Thyroid gland (tissue), 4 donors: ENCODE measurements around the gene SPG21. TPM values are rescaled to one million over a fixed set of nuclear protein-coding genes. Genes with fewer than 3 reads are reported as not detected.

Experiments used
- DNase-seq, 2 donors: peaks; one replicate each; pipeline ENCODE4 v3.0.0-alpha.2; 2019
- H3K27ac ChIP-seq, 3 donors: fragments of 200-600 bp; sonication (generic); 1 replicate in 2 of 3; 2 replicates in 1 of 3; pipeline ENCODE4 v1.5.1; 2016 to 2019; ENCODE audit warnings: mild to moderate bottlenecking in 1 of 3, moderate library complexity in 1 of 3
- H3K27me3 ChIP-seq: fragments of 200-600 bp; sonication (generic); one replicate; pipeline ENCODE4 v1.5.1; 2019
- H3K36me3 ChIP-seq, 2 donors: fragments of 200-600 bp; sonication (generic); one replicate each; pipeline ENCODE4 v1.5.1; 2016 to 2019
- H3K4me1 ChIP-seq, 2 donors: fragments of 200-600 bp; sonication (generic); one replicate each; pipeline ENCODE4 v1.5.1; 2017 to 2019
- H3K4me3 ChIP-seq, 3 donors: fragments of 200-600 bp; sonication (generic); replicated peaks in 1 of 3; 1 replicate in 2 of 3; 2 replicates in 1 of 3; pipeline ENCODE4 v1.5.1; 2016; ENCODE audit warnings: mild to moderate bottlenecking in 1 of 3
- H3K9me3 ChIP-seq: fragments of 200-600 bp; sonication (generic); one replicate; pipeline ENCODE4 v1.5.1; 2017
- CTCF ChIP-seq, 6 experiments: fragments of 200-600 bp in 3 of 6; fragments of 450-650 bp in 3 of 6; sonication (generic) in 3 of 6; IDR thresholded peaks; one replicate each; pipeline ENCODE4 v1.5.1; 2016 to 2019; ENCODE audit warnings: antibody characterized with exemption in 6 of 6, mild to moderate bottlenecking in 2 of 6, inconsistent platforms in 1 of 6, moderate library complexity in 1 of 6
- POLR2A ChIP-seq, 2 donors: fragments of 450-650 bp; IDR thresholded peaks; one replicate each; pipeline ENCODE4 v1.6.1; 2017; ENCODE audit warnings: antibody characterized with exemption in 2 of 2, mild to moderate bottlenecking in 2 of 2, moderate library complexity in 1 of 2
- WGBS, 2 donors: methylation state at CpG; one replicate each; pipeline ENCODE4 v1.1.5; 2017; 5-methylcytosine and 5-hydroxymethylcytosine counted together
- intact Hi-C: fragments of 100-400 bp; cut with DNase I; formaldehyde crosslinking; loops from one replicate; pipeline ENCODE4 v1.15.1; 2023
- total RNA-seq, 4 donors: library from RNA; depleted of rRNA; stranded (reverse); fragments of >200 nt; gene quantifications; one replicate each; pipeline ENCODE4 v1.2.3, GENCODE V29; 2016

The SPG21 gene
- total RNA-seq, 4 donors from 2014 or later: 119 to 149 (median 122) TPM

DNA sequence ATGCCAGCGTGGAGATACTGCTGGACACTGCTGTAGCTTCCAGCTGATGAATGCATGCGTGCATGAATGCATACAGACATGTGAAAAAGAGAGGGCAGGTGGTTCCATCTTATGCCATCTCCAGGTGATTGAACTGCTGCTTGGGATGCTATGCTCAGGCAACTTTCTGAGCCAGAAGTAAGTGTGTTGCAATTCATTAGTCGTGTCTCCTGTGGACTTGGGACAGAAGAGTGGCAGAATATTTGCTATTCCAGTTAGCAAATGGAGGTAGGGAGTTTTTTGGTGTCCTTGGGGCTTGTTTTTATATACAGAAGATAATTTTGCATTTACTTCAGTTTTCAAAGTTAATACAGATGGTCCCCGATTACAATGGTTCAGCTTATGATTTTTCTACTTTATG lies 44.8 kb downstream of the SPG21 start:
- H3K36me3 ChIP-seq: no peaks in the 10 kb centered on the region
- TF ChIP-seq CTCF (IDR thresholded peaks at IDR 0.05) (no peak), POLR2A (IDR thresholded peaks at IDR 0.05) (no peak)

GRCh38 chr15:64943512-64944225 lies 46.0 kb downstream of the SPG21 start:
- no peaks in the 10 kb centered on the region for H3K9me3 ChIP-seq
- no peaks in the 10 kb centered on the region for H3K36me3 ChIP-seq
- no peak for DNase-seq
- peaks cover 0 to 2% of the 10 kb centered on the region in 2 donors for H3K4me1 ChIP-seq
- no peaks in the 10 kb centered on the region for H3K27me3 ChIP-seq
- H3K4me3 ChIP-seq: no peak overlapping the region
- no peak overlapping the region for H3K27ac ChIP-seq
- TF ChIP-seq CTCF (IDR thresholded peaks at IDR 0.05): no peak
- no peak for TF ChIP-seq POLR2A (IDR thresholded peaks at IDR 0.05)
- WGBS, 2 donors: 92 to 96% methylated on average over 6 of the region's 6 CpGs
- intact Hi-C loops: no loop called here

More for the DNA sequence above, 44.8 kb downstream of the SPG21 start:
- no peak overlapping the region for H3K27ac ChIP-seq
- peaks cover 5 to 15% of the 10 kb centered on the region in 2 donors for H3K4me1 ChIP-seq
- no peaks in the 10 kb centered on the region for H3K27me3 ChIP-seq
- H3K9me3 ChIP-seq: no peaks in the 10 kb centered on the region
- intact Hi-C loops: no loop called here
- no peak overlapping the region for H3K4me3 ChIP-seq
- WGBS, 2 donors: 66 to 69% methylated on average over 4 of the region's 4 CpGs
- DNase-seq: no peak

DNA sequence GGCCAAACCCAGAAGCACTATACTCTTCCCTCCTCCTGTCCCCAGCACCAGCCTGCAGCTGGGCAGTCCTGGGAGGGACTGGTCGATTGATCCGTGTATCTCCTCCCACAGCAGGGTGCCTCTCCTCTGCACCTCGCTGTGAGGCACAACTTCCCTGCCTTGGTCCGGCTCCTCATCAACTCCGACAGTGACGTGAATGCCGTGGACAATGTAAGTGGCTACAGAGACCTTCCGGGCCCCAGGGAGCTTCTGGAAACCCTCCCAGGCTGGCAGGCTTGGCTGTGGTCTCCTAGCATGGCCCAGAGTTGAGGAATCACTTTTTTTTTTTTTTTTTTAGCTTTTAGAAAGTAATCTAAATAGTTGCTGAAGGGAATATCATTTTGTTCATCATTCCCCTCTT lies 47.4 kb downstream of the SPG21 start:
- H3K9me3 ChIP-seq: no peaks in the 10 kb centered on the region
- H3K36me3 ChIP-seq: no peaks in the 10 kb centered on the region
- WGBS, 2 donors: 80 to 85% methylated on average over 8 of the region's 8 CpGs
- intact Hi-C loops: no loop called here
- no peak overlapping the region for H3K27ac ChIP-seq
- TF ChIP-seq CTCF (IDR thresholded peaks at IDR 0.05) (no peak), POLR2A (IDR thresholded peaks at IDR 0.05) (no peak)
- H3K4me1 ChIP-seq: no peaks in the 10 kb centered on the region
- H3K4me3 ChIP-seq: no peak overlapping the region
- no peak for DNase-seq
- H3K27me3 ChIP-seq: no peaks in the 10 kb centered on the region

- DNase-seq: no peak
- Histone ChIP-seq H3K4me3 (no peak overlapping the region), H3K4me1 (no peaks in the 10 kb centered on the region), H3K36me3 (no peaks in the 10 kb centered on the region), H3K9me3 (no peaks in the 10 kb centered on the region), H3K27me3 (no peaks in the 10 kb centered on the region), H3K27ac (no peak overlapping the region)
- intact Hi-C loops: no loop called here
- TF ChIP-seq POLR2A (IDR thresholded peaks at IDR 0.05): no peak
- no peak for TF ChIP-seq CTCF (IDR thresholded peaks at IDR 0.05)
- 77 to 86% methylated on average over 3 of the region's 3 CpGs for WGBS, 2 donors
These were observed 51.5 kb downstream of the SPG21 start for GRCh38 chr15:64938192-64938591.

GRCh38 chr15:64934023-64934422 lies 55.7 kb downstream of the SPG21 start:
- Histone ChIP-seq H3K36me3 (no peaks in the 10 kb centered on the region), H3K4me1 (peaks cover 0 to 4% of the 10 kb centered on the region in 2 donors), H3K27me3 (no peaks in the 10 kb centered on the region), H3K9me3 (no peaks in the 10 kb centered on the region), H3K27ac (no peak overlapping the region), H3K4me3 (no peak overlapping the region)
- DNase-seq: no peak
- WGBS, 2 donors: 97 to 99% methylated on average over 11 of the region's 11 CpGs
- TF ChIP-seq CTCF (IDR thresholded peaks at IDR 0.05): no peak
- no peak for TF ChIP-seq POLR2A (IDR thresholded peaks at IDR 0.05)
- intact Hi-C loops: no loop called here
